ENCODE data around the gene GFAP. TPM values are rescaled to one million over a fixed set of nuclear protein-coding genes. Genes with fewer than 3 reads are reported as not detected.

The GFAP gene
- total and polyA plus RNA-seq, 3 donors from 2014 or later: 0.55 to 0.91 (median 0.62) TPM

DNA sequence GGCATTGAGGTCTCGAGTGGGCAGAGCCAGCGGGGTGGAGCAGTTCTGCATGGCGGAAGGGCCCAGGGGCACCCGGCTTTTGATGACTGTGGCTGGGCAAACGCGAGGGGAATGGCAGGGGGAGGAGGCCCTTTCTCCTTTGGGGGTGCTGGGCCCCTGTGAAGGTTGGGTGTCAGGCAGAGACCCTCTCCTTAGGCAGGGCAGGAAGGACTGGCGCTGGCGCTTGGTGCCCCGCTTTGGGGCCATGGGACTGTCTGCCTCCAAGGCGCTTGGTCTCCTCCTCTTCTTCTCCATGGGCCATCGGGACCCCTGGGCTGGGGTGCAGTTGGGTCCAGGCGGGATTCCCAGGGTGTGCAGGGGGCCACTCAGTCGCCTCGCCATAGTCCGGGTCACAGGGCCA is 12.8 kb upstream of the GFAP start:
- Histone ChIP-seq H3K4me1 (no peaks in the 10 kb centered on the region), H3K27me3 (no peaks in the 10 kb centered on the region), H3K36me3 (ENCODE audit: low read depth, missing control alignments) (no peaks in the 10 kb centered on the region), H3K4me3 (no peak overlapping the region), H3K27ac (no peak overlapping the region), H3K9me3 (no peaks in the 10 kb centered on the region)
- no peak for DNase-seq
- TF ChIP-seq, protein P1, sequence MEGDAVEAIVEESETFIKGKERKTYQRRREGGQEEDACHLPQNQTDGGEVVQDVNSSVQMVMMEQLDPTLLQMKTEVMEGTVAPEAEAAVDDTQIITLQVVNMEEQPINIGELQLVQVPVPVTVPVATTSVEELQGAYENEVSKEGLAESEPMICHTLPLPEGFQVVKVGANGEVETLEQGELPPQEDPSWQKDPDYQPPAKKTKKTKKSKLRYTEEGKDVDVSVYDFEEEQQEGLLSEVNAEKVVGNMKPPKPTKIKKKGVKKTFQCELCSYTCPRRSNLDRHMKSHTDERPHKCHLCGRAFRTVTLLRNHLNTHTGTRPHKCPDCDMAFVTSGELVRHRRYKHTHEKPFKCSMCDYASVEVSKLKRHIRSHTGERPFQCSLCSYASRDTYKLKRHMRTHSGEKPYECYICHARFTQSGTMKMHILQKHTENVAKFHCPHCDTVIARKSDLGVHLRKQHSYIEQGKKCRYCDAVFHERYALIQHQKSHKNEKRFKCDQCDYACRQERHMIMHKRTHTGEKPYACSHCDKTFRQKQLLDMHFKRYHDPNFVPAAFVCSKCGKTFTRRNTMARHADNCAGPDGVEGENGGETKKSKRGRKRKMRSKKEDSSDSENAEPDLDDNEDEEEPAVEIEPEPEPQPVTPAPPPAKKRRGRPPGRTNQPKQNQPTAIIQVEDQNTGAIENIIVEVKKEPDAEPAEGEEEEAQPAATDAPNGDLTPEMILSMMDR (IDR thresholded peaks at IDR 0.05): no peak
- TF ChIP-seq POLR2A (IDR thresholded peaks at IDR 0.05): no peak
- 96 to 100% methylated on average over 10 to 15 of the region's 15 CpGs for WGBS, 2 donors
- intact Hi-C loops (cut with DNase I; ENCODE audit: low total_unique reads): no loop called here

DNA sequence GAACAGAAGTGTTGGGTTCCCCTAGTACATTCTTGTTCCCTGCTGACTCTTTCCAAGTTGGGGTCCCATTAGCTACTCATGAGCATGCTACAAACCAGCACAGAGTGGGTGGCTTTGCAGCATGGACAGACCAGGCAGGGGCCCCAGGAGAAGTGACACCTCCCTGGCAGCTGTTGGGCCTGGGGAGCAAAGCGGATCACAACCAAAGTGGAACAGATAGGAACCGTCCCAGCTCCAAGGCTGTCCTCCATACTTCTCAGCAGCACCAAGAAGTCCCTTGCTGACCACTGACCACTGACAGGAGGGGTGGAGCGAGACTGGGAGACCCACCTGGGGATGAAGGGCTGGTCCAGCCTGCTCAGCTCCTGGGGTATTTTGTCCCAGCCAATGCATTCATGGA is 12.4 kb upstream of the GFAP start:
- intact Hi-C loops (cut with DNase I; ENCODE audit: low total_unique reads): no loop called here
- no peaks in the 10 kb centered on the region for H3K4me1 ChIP-seq
- H3K4me3 ChIP-seq: no peak overlapping the region
- DNase-seq: no peak
- H3K9me3 ChIP-seq: no peaks in the 10 kb centered on the region
- no peak overlapping the region for H3K27ac ChIP-seq
- H3K27me3 ChIP-seq: no peaks in the 10 kb centered on the region
- TF ChIP-seq POLR2A (IDR thresholded peaks at IDR 0.05): no peak
- TF ChIP-seq, protein P1 (IDR thresholded peaks at IDR 0.05): no peak
- H3K36me3 ChIP-seq (ENCODE audit: low read depth, missing control alignments): no peaks in the 10 kb centered on the region
- WGBS, 2 donors: 91 to 100% methylated on average over 2 to 3 of the region's 3 CpGs

DNA sequence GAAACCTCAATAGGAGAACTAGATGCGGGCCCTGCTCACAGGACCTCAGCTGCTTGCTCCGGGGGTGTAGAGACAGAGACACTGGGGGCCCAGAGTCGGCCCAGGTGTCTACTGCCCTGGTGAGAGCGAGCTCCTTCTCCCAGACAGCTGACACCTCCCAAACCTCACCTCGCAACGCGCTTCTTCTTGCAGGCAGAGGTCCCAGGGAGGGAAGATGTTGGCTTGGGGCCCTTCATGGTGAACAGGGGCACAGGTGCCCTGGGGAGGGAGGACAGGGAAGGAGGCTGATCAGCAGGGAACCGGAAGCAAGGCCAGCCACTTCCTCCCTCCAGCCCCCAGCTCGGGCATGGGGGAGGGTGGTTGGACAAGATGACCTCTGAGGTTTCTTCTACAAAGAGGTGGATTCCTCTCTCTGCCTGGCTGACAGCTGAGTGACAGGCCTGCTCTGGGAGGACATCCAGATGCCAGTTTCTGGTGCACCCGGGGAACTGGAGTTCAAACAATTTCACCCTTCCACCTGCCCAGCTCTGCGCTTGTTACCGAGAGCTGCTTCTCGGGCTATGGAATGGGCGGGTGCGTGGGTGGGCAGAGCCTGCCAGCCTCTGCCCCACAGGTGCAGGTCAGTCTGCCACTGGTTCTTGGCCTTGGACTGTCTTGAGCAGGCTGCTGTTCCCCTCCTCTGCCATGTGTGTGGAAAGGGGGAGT is 11.7 kb upstream of the GFAP start:
- no peak for TF ChIP-seq POLR2A (IDR thresholded peaks at IDR 0.05)
- TF ChIP-seq, protein P1 (IDR thresholded peaks at IDR 0.05): no peak
- Histone ChIP-seq H3K27ac (no peak overlapping the region), H3K9me3 (no peaks in the 10 kb centered on the region), H3K27me3 (no peaks in the 10 kb centered on the region), H3K4me1 (no peaks in the 10 kb centered on the region), H3K36me3 (ENCODE audit: low read depth, missing control alignments) (no peaks in the 10 kb centered on the region), H3K4me3 (no peak overlapping the region)
- intact Hi-C loops (cut with DNase I; ENCODE audit: low total_unique reads): no loop called here
- whole genome bisulfite sequencing, 2 donors: 77 to 89% methylated on average over 5 to 15 of the region's 15 CpGs
- no peak for DNase-seq

DNA sequence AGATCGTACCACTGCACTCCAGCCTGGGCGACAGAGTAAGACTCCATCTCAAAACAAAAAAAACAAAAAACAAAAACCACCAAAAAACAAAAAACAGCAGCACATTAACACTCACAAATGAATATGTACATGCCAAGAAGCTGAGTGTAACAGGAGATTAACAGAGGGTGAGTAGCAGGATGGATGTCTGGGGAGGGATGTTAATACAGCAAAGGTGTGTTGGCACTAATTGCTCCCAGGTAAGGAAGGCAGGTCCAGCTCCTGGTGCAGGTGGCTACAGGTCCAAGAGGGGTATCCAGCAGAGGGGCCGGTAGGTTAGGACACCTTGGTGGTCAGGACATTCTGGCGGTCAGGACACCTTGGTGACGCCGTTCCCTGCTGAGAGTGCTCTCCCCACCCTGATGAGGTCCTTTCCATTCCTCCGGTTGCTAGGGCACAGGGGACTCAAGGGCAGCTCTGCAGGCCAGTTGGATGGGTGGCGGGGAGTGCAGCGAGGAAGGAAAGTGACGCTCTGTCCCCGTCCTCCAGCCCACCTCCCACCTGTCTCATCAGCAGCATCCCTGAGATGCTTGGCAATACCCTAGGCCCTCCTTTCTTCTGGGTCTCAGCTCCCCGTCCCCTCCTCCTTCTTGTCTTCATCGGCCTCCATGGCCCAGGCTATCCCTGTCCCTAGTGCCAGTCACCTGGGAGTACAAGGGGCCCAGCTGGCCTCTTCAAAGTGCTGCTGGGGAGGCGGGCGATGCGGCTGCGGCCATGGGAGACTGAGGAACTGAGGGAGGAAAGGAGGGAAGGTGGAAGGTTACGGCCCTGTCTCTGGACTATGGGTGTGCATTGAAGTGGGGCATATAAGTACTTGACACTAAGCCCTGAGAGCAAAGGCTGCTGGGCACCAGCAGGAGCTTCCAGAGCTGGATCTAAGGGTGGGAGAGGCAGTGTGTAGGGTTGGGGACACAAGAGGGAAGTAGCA is 10.7 kb upstream of the GFAP start:
- Histone ChIP-seq H3K4me3 (no peak overlapping the region), H3K4me1 (peaks cover 7% of the 10 kb centered on the region), H3K27ac (no peak overlapping the region), H3K9me3 (no peaks in the 10 kb centered on the region), H3K27me3 (no peaks in the 10 kb centered on the region), H3K36me3 (ENCODE audit: low read depth, missing control alignments) (no peaks in the 10 kb centered on the region)
- 93 to 96% methylated on average over 18 of the region's 18 CpGs for WGBS, 2 donors
- no peak for DNase-seq
- intact Hi-C loops (cut with DNase I; ENCODE audit: low total_unique reads): no loop called here
- TF ChIP-seq, protein P1 (IDR thresholded peaks at IDR 0.05): no peak
- no peak for TF ChIP-seq POLR2A (IDR thresholded peaks at IDR 0.05)

All from testis (tissue), 3 donors.